Measurements from ENCODE around the gene CYB5R4. TPM values are rescaled to one million over a fixed set of nuclear protein-coding genes. Genes with fewer than 3 reads are reported as not detected.
A peak's percentile ranks its signal among the peaks of the same experiment; 100 is the strongest.

The CYB5R4 gene
- total RNA-seq, 1 donor from 2014 or later = 14.6 TPM

- no peak for TF ChIP-seq CTCF (conservative IDR thresholded peaks at IDR 0.05)
- Mint-ChIP-seq H3K4me1 (no peaks in the 10 kb centered on the region), H3K27me3 (ENCODE audit: low read depth) (peaks cover 51% of the 10 kb centered on the region), H3K4me3 (no peak overlapping the region), H3K36me3 (ENCODE audit: low read depth) (no peaks in the 10 kb centered on the region), H3K27ac (ENCODE audit: unreplicated experiment) (no peak overlapping the region), H3K9me3 (no peaks in the 10 kb centered on the region)
- DNase-seq (ENCODE audit: low read depth, low spot score) = no peak
Measured at GRCh38 chr6:83847179-83847578, 12.3 kb upstream of the CYB5R4 start.

- Mint-ChIP-seq H3K36me3 (ENCODE audit: low read depth) (no peaks in the 10 kb centered on the region), H3K9me3 (no peaks in the 10 kb centered on the region), H3K4me3 (no peak overlapping the region), H3K27ac (ENCODE audit: unreplicated experiment) (no peak overlapping the region), H3K4me1 (peaks cover 6% of the 10 kb centered on the region), H3K27me3 (ENCODE audit: low read depth) (peaks cover 69% of the 10 kb centered on the region)
- no peak for TF ChIP-seq CTCF (conservative IDR thresholded peaks at IDR 0.05)
- no peak for DNase-seq (ENCODE audit: low read depth, low spot score)
Measured at GRCh38 chr6:83849127-83849526, 10.4 kb upstream of the CYB5R4 start.

GRCh38 chr6:83849610-83850009 lies 9.9 kb upstream of the CYB5R4 start:
- no peak overlapping the region for H3K4me3 Mint-ChIP-seq
- peaks cover 9% of the 10 kb centered on the region for H3K4me1 Mint-ChIP-seq
- H3K27me3 Mint-ChIP-seq (ENCODE audit: low read depth) = peaks cover 74% of the 10 kb centered on the region
- no peaks in the 10 kb centered on the region for H3K36me3 Mint-ChIP-seq (ENCODE audit: low read depth)
- TF ChIP-seq CTCF (conservative IDR thresholded peaks at IDR 0.05) = no peak
- H3K27ac Mint-ChIP-seq (ENCODE audit: unreplicated experiment) = no peak overlapping the region
- H3K9me3 Mint-ChIP-seq = no peaks in the 10 kb centered on the region
- no peak for DNase-seq (ENCODE audit: low read depth, low spot score)

- TF ChIP-seq CTCF (conservative IDR thresholded peaks at IDR 0.05) = no peak
Measured at GRCh38 chr6:83852528-83853177, 6.8 kb upstream of the CYB5R4 start.

GRCh38 chr6:83853178-83854000 lies 6.1 kb upstream of the CYB5R4 start, which contains the start of gene RIPPLY2:
Gene RIPPLY2 (plus strand): TSS chr6:83853360. CDS start chr6:83853417, 57 bp downstream.
- H3K27ac Mint-ChIP-seq (ENCODE audit: unreplicated experiment) = no peak within 1 kb of the TSS
- H3K27me3 Mint-ChIP-seq (ENCODE audit: low read depth) = peaks cover 93% of the 10 kb centered on the region
- no peaks in the 10 kb centered on the region for H3K36me3 Mint-ChIP-seq (ENCODE audit: low read depth)
- peaks cover 9% of the 10 kb centered on the region for H3K4me1 Mint-ChIP-seq
- no peak for TF ChIP-seq CTCF (conservative IDR thresholded peaks at IDR 0.05)
- peak; percentile 29 for DNase-seq (ENCODE audit: low read depth, low spot score)
- H3K4me3 Mint-ChIP-seq = peak within 1 kb of the TSS; percentile 72
- H3K9me3 Mint-ChIP-seq = no peaks in the 10 kb centered on the region

More at GRCh38 chr6:83852528-83853177, 6.8 kb upstream of the CYB5R4 start:
- Mint-ChIP-seq H3K9me3 (no peaks in the 10 kb centered on the region), H3K36me3 (ENCODE audit: low read depth) (no peaks in the 10 kb centered on the region), H3K4me3 (peak overlapping the region; percentile 72), H3K4me1 (peaks cover 9% of the 10 kb centered on the region), H3K27me3 (ENCODE audit: low read depth) (peaks cover 90% of the 10 kb centered on the region), H3K27ac (ENCODE audit: unreplicated experiment) (no peak overlapping the region)
- no peak for DNase-seq (ENCODE audit: low read depth, low spot score)

All from neural crest cell (in vitro differentiated cells).